UCSD-AML1 (cell line): ENCODE results near the gene SLC6A19.

Experiments
- DNase-seq: peaks from one replicate; lab custom pipeline; 2025; ENCODE audit not compliant: unreplicated experiment; lab: John Stamatoyannopoulos, UW

Gene SLC6A19

DNA sequence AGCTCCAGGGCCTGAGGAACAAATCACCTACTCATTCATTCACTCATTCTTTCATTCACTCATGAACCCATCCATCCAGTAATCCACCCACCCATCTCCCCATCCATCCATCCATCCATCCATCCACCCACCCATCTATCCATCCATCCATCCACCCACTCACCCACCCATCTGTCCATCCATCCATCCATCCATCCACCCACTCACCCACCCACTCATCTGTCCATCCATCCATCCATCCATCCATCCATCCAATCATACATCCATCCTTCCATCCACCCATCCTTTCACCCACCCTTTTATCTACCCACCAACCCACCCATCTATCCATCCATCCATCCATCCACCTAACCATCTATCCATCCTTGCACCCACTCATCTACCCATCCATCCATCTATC, 35.5 kb upstream of the SLC6A19 start:
- DNase-seq: no peak

DNA sequence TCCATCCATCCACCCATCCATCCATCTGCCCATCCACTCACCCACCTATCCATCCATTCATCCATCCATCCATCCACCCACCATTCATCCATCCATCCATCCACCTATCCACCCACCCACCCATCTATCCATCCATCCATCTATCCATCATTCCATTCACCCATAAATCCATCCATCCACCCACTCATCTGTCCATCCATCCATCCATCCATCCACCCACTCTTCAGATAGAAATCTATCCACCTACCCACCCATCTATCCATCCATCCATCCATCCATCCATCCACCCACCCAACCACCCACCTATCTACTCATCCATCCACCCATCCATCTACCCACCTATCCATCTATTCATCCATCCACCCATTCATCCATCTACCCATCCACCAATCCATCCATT, 35.0 kb upstream of the SLC6A19 start:
- no peak for DNase-seq

DNA sequence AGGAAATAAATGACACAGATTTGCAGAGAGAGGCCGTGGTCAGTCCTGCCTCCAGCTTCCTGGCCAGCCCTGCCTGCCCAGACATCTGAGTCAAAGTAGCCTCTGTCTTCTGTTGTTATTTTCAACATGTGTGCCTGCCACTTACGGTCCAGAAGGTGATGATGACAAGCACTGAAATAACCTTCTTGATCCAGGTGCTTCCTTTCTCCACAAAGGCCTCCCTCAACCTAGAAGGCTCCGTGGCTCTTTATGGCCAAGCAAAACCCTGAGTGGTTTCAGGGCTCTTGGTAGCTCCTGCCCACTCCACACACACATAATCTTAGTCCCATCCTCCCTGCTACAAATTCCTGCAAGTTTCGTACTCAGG, 34.1 kb upstream of the SLC6A19 start:
- DNase-seq: no peak

DNA sequence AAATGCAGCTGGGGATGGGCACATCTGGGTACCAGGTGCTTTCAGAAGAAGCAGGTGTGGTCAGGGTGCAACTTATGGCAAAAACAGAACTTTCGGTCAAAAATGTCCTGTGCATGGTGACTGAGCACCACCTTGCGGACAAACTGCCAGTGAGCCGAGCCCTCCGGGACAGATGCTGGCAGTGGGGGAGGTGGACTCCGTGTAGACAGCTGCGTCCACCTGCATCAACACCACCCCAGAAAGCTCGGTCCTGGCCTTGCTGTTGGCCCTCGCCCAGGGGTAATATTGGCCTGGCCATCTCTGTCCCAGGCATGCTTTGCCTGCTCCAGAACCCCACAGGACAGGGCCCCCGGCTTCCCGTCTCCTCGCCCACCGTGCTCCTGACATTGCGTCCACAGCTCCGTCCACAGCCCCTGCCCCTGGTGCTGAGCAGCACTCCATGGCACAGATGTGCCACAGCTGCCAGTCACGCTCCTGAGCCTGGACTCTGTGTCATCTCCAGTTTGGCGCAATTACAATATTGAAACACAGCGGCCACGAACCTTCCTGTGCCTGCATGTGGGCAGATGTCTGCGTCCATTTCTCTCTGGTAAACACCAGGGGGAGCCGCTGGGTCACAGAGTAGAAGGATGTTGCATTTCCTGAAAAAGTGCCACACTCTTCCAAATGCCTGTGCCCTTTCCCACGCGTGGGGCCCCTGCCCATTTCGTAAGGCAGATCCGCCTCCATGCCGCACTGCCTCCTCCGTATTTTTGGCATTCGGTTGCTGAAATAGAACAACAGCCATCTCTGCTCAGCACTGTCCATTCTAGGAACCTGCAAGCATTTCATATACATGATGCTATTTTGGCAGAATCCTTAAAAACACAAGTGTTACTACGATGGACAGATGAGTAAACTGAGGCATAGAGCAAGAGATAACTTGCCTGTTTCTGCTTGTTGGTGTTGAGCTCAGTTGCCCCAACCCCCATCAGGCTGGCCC, 33.4 kb upstream of the SLC6A19 start:
- DNase-seq: peak; percentile 58

DNA sequence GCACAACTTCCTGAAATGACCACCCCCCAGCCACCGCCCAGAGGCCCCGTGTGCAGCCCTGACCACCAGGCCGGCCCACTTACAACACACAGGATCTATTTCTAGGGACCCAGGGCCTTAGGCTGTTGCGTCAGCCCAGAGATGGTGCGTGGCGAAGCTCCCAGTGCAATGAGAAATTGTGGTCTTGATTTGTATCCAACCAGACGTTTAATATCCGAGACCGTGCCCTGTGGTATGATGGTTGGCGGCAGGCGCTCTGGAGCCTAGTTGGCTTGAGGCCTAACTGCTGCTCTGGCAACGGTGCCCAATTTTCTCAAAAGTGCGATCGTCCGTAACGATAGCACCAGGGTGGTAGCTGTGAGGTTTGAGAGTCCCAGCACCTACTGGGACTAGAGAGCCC, 32.6 kb upstream of the SLC6A19 start:
- DNase-seq: no peak

DNA sequence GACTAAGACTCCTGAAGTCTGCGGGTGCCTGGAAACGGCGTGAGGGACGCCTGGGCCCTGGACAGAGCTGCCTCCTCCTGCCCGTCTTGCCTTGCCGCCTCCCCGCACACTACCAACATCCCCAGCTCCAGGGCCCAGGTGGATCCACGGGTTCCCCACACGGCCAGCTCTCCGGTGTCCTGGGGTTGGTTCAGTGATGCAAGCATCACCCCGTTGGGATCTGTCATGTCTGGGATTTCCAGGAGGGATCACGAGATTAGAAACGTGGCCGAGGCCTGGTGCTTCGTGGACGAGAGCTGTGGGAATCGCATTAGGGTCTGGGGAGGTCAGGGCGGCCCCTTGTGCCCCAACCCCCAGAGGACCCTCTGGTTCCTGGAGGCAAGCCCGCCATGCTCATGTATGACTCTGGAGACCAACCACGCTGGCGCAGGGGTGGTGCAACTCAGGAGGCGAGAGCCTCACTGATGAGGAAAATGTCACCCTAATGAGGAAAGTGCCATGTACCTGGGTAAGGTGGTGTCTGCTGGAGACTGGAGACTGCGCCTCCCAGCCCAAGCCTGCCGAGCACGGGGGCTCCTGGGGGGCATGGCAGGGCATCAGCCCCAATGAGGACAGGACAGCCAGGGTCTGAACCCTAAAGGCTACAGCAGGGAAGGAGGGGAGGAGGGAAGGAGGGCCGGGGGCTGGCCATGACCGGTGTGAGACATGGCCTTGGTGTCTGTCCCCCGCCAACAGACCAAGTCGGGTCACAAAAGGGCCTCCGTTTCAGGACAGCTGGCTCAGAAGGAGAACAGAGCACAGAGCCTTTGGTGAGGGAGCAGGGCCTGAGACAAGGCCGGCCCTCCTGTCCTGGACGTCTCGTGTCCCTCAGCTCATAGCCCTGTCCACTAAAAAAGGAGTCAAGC, 31.9 kb upstream of the SLC6A19 start:
- DNase-seq: no peak

DNA sequence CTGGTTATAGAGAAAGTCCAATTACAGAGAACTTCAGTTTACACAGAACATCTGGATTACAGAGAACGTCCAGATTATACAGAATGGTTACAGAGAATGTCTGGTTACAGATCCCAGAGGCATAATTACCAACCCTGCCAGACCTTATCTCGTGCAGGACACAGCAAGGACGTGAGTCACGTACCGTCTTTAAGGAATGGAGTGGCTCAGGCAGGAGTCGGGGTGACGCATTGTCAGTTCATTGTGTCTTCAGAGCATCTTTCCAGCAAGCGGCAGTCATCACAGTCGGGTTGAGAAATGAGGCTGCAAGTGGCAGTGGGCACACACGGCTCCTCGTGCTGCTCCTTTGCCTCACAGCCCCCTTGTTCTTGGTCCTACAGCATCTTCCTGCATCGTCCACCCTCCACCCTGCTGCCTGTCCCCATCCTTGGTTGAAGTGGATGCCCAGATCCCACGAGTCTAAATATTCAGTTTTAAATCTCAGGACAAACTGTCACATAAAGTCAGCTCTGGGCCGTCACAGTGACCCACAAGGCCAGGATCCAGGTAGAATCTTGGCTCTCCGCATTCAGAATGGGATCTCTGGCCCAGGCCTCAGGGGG, 30.0 kb upstream of the SLC6A19 start:
- DNase-seq: no peak

DNA sequence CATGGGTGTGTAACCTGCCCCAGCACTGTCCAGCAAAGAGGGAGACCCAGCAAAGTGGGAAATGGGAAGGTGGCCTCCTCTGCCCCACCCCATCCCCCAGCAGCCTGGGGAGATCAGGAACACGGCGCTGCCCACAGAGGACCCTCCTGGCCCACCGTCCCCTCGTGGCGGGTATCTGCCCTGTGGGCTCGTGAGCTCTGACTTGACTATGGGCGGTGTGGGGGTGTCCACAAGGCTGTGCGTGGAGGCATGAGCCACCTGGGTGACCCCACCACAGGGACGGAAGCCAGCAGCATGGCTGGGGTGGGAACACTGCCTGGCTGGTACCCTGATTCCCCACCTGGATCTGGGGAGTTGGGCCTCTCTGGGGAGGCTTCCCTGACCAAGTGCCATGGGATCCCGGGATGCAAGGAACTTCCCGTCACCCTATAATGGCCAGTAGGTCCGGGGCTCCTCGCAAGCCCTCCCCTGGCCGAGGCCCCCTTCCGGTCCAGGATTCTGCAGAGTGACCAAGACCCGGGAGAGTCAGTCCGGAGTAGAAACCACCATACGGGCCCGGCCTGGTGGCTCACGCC, 29.3 kb upstream of the SLC6A19 start:
- no peak for DNase-seq

DNA sequence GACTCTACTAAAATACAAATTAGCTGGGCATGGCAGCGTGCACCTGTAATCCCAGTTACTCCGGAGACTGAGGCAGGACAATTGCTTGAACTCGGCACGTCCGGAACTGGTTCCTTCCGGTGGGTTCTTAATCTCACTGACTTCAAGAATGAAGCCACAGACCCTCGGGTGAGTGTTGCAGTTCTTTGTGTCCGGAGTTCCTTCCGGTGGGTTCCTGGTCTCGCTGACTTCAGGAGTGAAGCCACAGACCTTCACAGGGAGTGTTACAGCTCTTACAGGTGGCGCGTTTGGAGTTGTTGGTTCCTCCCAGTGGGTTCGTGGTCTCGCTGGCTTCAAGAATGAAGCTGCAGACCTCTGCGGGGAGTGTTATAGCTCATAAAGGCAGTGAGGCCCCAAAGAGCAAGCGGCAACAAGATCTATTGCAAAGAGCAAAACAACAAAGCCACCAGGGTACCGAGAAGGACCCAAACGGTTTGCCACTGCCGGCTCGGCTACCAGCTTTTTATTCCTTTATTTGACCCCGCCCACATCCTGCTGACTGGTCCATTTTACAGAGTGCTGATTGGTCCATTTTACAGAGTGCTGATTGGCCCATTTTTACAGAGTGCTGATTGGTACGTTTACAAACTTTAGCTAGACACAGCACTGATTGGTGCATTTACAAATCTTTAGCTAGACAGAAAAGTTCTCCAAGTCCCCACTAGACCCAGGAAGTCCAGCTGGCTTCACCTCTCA, 28.6 kb upstream of the SLC6A19 start:
- no peak for DNase-seq

DNA sequence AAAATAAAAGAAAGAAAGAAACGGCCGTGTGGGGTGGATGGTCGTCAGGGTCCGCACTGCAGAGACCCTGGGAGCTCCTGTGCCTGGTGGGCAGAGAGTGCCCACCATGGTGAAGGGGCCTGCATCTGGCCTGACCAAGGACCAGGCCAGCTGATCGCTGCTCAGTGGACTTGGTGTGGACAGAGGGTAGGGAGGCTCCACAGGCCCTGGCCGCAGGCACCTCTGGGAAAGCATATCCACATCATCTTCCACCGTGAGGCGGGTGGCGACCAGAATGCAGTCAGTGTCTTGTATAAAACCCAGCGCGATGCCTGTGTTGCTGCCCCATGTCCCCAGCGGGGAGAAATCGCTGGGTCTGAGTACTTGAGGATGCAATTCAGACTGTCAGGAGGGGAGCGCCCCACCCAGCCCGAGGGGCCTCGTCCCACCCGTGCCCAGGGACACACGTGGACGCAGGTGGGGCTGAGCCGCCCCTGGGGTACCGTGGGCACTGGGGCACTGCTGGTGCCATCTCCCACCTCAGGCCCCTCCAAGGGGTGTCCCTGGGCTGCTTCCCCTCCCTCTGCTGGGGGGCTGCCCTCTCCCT, 27.8 kb upstream of the SLC6A19 start:
- DNase-seq: no peak

DNA sequence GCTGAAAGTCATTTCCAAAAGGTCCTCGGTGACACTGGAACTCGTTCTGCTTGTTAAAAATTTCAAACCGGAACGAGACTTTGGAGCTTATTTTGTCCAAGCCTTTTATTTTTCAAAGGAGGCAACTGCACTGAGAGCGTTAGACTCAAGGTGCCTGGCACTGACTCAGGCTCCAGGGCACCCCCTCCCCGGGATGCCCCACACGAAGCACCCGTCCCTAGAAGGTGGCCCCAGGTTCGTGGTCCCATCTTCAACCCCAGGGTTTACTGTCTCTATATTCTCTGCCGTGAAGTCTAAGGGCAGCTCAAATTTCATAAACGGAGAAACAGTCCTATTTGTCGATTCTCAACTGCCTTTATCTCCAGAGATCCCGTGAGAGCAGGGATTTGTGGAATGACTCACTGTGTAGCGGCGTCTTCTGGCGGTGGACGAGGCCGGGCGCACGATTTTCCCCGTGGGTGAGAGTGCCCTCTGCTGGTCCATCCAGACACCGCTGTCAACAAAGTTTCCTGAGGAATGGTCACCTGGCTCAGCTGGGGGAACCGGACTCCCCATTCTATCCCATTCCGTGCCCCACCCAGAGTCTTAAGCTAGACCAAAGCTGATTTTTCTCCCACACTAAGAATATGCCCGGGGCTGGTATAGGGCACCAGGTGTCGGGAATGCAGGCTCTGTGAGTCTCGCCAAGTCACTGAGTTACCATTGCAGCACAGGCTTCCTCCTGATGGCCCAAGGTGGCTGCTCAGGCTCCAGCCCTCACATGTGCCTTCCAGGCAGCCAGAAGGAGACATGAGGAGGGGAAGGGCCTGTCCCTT, 27.1 kb upstream of the SLC6A19 start:
- peak; percentile 45 for DNase-seq

DNA sequence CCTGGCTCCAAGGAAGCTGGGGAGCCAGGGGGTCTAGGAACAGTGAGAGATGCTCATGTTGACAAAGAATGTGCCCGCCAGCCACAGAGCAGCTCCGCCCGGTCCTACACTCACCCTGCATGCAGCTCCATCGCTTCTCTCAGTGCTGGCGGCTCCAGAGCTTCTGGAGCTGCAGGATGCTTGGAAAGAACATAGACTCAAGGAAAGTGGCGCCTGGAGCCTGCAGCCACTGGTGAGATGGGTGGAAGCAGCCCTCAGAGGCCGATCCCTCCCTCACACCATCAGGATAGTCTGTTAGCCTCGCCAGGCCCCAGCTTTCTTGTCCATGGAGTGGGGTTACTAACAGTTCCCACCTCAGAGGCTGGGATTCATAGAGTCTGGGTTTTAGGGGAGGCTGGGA, 26.4 kb upstream of the SLC6A19 start:
- no peak for DNase-seq

DNA sequence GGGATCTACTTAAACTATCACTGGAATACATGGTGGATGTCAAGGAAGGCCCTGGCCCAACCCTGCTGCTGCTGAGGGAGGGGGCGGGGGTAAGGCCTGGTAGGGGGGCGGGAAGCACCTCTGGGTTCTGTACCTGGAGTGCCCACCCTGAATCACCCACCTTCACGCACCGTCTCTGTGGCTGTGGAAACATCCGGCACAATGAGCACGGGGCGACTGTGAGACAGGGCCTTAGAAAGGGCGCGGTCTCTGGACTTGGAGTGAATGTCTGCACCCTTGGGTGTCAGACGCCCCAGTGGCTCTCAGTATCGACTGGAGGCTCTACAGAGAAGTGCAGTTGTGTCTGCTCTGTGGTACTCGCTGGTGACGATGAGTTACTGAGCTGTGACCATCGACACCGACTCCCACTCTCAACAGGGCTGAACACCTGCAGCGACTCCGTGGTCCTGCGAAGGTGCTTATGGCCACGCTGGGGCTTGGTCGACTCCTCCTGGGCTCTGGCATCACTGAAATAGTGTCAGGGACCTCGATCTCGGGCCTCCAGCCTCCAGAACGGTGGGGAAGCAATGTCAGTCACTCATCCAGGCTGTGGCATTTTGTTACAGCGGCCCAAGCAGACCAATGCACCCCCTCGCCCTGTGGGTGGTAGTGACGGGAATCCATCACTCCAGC, 25.5 kb upstream of the SLC6A19 start:
- DNase-seq: no peak

DNA sequence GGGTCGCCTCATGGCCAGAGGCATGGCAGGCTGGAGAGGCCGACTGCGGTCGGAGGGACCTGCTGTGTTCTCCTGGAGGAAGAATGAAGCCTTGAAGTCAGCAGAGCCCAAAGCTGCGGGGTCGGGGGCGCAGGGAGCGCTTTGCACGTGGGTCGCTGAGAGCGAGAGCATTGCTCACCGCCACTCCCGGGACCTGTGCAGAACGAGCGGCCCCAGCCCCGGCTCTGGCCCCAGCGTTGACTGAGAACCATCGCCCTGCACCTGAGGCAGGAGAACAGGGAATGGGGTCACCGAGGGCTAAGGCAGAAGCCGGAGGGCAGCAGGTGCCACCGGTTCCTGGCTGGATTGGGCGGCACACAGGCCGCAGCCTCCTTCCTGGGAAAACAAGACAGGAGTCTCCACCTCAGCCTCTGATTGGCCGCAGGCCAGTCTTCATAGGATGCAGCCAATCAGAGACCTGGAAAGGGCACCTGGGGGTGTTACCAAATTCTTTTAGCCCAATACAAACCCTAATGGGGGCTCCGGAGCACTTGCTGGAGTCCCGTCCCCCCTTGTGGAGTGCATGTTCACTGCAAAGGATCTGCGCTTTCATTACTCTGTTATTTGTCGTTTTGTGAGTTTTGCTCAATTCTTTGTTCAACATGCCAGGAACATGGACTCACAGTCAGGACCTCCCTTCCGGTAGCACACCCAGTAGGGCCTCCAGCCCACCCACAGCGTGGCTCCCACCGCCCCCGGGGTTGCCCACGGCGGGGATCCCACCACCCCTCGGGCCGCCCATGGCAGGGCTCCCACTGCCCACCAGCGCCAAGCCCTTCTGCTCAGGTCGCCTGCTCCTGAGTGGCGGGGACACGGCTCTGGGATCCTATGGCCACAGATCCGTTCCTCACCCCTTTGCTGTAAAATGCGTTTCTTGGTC, 24.7 kb upstream of the SLC6A19 start:
- DNase-seq: no peak

DNA sequence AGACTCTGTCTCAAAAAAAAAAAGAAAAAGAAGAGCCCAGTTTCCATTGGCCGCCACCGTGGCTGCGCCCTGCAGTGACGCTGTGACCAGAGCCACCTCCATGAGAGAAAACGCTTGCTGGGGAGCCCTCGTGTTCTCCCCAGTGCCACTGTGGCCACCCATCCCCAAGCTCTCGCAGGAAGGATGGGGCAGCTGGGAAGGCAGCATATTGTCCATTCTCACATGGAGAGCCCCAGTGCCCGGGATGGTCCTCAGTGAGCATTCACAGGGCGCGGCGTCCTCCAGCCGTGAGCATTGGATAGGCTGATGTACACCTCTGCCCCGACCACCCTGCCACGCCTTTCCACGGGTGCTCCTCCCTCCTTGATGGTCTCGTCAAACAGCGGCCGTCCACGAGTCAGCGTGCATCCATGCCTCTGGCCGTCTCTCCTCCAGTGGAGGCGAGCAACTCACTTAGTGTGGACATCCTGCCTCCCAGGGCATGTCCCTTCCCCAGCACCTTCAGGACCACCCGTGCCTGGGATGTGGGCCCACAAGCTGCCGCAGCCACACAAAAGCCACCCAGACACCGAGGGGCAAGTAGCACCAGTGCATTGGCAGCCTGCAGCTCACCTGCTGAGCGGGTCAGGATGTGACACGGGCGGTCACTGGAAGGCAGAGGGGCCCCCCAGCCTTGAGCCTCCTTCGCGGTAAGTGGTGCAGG, 23.4 kb upstream of the SLC6A19 start:
- no peak for DNase-seq

DNA sequence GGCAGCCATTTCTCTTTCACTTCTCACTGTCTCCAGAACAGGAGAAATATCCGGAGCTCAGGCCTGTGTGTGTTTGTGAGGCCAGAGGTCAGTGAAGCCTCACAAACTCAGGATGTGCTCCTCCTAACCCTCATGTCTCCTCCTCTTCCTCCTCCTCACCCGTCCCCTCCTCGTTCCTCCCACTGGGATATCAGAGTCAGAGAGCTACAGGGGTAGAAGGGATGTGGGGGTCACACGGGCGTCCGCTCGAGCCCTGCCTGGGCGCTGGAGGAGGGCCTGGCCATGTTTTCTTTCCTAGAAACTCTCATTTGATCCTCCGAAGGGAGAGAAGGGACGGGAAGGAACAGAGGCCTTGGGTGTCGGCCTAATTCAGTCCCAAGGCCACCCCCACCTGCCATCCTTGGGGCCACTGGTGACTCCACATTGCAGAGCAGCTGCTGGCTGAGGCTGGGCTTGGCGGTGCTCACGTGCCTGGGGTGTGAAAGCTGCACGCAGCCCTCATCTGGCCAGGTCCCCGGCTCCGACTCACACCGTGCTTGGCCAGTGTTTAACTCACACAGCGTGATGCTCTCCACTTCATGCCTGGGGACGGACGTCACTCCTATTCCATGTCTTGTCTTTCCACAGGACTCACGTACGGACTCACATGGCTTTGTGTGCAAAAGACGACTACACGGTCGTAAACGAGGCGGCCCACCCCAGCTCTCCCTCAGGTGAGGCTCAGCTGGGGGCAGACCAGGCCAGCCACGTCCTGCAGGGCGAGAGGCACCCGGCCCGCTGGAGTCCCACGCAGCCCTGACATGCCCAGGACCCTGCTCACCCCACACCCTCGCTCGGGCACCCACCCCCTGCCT, 22.6 kb upstream of the SLC6A19 start:
- DNase-seq: no peak
